ENCODE data around the gene YPEL1.

Gene YPEL1

DNA sequence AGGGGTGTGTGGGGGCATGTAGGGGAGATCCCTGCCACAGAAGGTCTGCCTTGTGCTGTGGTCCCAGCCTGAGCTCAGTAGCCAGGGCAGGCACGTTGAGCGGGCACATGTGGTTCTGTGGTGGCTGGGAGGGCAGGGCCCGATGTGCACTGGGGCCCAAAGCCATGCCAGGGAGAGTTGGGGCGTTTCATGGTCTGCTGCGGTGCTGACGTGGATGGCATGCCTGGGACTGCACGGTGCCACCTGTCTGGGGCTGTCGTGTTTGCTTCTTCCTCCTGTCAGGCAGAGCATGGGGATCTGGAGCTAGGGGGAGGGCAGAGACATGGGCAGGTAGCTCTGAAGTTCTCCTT is 50.5 kb downstream of the YPEL1 start:
- H3K4me3 ChIP-seq (ENCODE audit: control insufficient read depth, low read depth, low read length) = no peak overlapping the region
- no peak for TF ChIP-seq CTCF (conservative IDR thresholded peaks at IDR 0.05; ENCODE audit: control insufficient read depth, insufficient read depth, low read depth, low read length)
- DNase-seq (ENCODE audit: low read depth) = no peak

GRCh38 chr22:21684492-21685163 is 51.0 kb downstream of the YPEL1 start:
- H3K4me3 ChIP-seq (ENCODE audit: control insufficient read depth, low read depth, low read length) = no peak overlapping the region
- DNase-seq (ENCODE audit: low read depth) = no peak
- TF ChIP-seq CTCF (conservative IDR thresholded peaks at IDR 0.05; ENCODE audit: control insufficient read depth, insufficient read depth, low read depth, low read length) = no peak

GRCh38 chr22:21683401-21683811 is 52.2 kb downstream of the YPEL1 start:
- no peak for TF ChIP-seq CTCF (conservative IDR thresholded peaks at IDR 0.05; ENCODE audit: control insufficient read depth, insufficient read depth, low read depth, low read length)
- no peak for DNase-seq (ENCODE audit: low read depth)
- H3K4me3 ChIP-seq (ENCODE audit: control insufficient read depth, low read depth, low read length) = no peak overlapping the region

DNA sequence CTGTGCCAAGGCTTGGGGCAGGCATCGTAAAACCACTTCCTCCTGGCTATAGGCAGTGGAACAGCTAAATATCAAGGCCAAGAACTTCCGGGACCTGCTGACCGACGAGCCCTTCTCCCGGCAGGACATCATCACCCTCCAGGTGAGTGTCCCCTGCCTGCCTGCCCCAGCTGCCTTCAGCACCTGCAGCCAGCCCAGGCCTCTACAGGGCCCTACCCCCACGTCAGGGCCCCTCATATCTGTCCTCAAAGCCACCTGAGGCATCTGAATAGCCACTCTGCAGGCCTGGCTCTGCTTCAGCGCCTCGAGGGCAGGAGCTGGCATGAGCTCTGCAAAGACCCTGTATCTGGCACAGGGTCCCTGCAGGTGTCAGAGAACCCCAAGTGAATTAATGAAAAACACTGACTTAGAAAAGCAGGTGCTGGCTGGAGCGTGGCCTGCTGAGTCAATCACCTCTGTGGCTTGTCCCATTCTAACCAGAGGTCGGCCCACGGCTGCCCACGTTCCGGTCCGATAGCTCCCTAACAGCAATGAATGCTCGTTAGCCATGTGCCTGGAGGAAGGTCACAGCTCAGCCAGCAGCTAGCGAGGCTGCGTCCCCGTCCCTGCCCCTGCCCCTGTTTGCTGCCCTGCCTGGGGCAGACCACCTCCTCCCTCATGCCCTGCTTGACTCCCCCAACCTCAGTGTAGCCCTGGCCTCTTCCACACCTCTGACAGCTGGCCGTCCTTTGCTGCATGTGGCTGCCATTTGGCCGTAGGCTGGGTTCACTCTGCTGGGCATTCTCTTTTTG is 53.0 kb downstream of the YPEL1 start:
- no peak for TF ChIP-seq CTCF (conservative IDR thresholded peaks at IDR 0.05; ENCODE audit: control insufficient read depth, insufficient read depth, low read depth, low read length)
- H3K4me3 ChIP-seq (ENCODE audit: control insufficient read depth, low read depth, low read length) = no peak overlapping the region
- DNase-seq (ENCODE audit: low read depth) = no peak

GRCh38 chr22:21681566-21682370 is 53.8 kb downstream of the YPEL1 start:
- no peak overlapping the region for H3K4me3 ChIP-seq (ENCODE audit: control insufficient read depth, low read depth, low read length)
- DNase-seq (ENCODE audit: low read depth) = no peak
- no peak for TF ChIP-seq CTCF (conservative IDR thresholded peaks at IDR 0.05; ENCODE audit: control insufficient read depth, insufficient read depth, low read depth, low read length)

DNA sequence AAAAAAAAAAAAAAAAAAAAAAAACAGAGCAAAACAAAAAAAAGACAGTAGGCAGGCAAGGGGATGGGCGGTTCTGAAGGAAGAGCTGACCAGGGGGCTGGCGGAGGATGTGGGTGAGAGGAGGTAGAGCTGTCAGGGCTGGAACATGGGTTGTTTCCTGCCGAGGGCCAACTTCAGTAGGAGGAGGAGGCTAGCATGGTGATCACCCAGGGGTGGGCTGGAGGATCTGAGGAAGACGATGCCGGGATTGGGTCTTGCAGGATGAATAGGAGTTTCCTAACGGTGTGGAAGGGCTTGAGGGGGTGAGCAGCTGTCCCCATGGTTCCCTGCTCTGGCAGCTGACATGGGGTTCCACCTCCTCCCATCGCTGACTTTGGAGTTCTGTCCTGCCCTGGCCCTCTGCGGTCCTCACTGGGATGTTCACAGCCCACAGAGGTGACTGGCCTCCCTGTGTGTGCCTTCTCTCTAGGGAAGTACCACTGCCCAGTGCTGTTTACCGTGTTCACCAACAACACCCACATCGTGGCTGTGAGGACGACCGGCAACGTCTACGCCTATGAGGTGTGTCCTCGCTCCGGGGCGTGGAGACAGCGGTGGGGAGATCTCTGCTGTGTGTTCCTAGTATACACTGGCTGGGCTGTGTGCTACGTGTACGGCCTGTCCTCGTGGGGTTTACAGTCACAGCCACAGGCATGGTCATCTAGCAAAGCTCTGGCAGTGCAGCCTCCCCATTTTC is 54.6 kb downstream of the YPEL1 start:
- no peak overlapping the region for H3K4me3 ChIP-seq (ENCODE audit: control insufficient read depth, low read depth, low read length)
- no peak for DNase-seq (ENCODE audit: low read depth)
- no peak for TF ChIP-seq CTCF (conservative IDR thresholded peaks at IDR 0.05; ENCODE audit: control insufficient read depth, insufficient read depth, low read depth, low read length)

Measured in fibroblast of mammary gland (primary cell).